Progenitor cell of endocrine pancreas (in vitro differentiated cells): Measurements from ENCODE around the gene NOL4L. TPM values are rescaled to one million over a fixed set of nuclear protein-coding genes. Genes with fewer than 3 reads are reported as not detected.
A peak's percentile ranks its signal among the peaks of the same experiment; 100 is the strongest.

Experiments used
- DNase-seq: peaks from one replicate; pipeline ENCODE4 v3.0.0; 2021; ENCODE audit warnings: low spot score; ENCODE audit not compliant: unreplicated experiment
- H3K27ac Mint-ChIP-seq: 2 replicates; pipeline ENCODE4 v1.8.0; 2021; ENCODE audit warnings: mild to moderate bottlenecking, moderate library complexity, mixed read lengths
- H3K27me3 Mint-ChIP-seq: 2 replicates; pipeline ENCODE4 v1.8.0; 2021; ENCODE audit warnings: mixed read lengths
- H3K36me3 Mint-ChIP-seq: 2 replicates; pipeline ENCODE4 v1.8.0; 2022; ENCODE audit warnings: mixed read lengths; ENCODE audit not compliant: insufficient read depth
- H3K4me1 Mint-ChIP-seq: 2 replicates; pipeline ENCODE4 v1.8.0; 2021; ENCODE audit warnings: low read depth, mixed read lengths
- H3K4me3 Mint-ChIP-seq: 2 replicates; pipeline ENCODE4 v1.8.0; 2021; ENCODE audit warnings: low read depth, mild to moderate bottlenecking, moderate library complexity, mixed read lengths
- H3K9me3 Mint-ChIP-seq: 2 replicates; pipeline ENCODE4 v1.8.0; 2021; ENCODE audit warnings: low read depth, mixed read lengths
- total RNA-seq: library from RNA; stranded (reverse); gene quantifications from 2 replicates; pipeline ENCODE4 v1.2.1, GENCODE V29; 2021
- TF ChIP-seq, protein P1 (sequence below): fragments of 200-600 bp; sonication (generic); IDR thresholded peaks from one replicate; pipeline ENCODE4 v1.5.0; 2021; ENCODE audit warnings: antibody characterized with exemption, mild to moderate bottlenecking; ENCODE audit not compliant: unreplicated experiment

The NOL4L gene
- total RNA-seq, 1 donor from 2014 or later, result 90.4 TPM

- Mint-ChIP-seq H3K27me3 (no peaks in the 10 kb centered on the region), H3K27ac (no peak overlapping the region), H3K36me3 (peaks cover 1% of the 10 kb centered on the region), H3K4me1 (peaks cover 13% of the 10 kb centered on the region), H3K9me3 (no peaks in the 10 kb centered on the region), H3K4me3 (no peak overlapping the region)
- TF ChIP-seq, protein P1, sequence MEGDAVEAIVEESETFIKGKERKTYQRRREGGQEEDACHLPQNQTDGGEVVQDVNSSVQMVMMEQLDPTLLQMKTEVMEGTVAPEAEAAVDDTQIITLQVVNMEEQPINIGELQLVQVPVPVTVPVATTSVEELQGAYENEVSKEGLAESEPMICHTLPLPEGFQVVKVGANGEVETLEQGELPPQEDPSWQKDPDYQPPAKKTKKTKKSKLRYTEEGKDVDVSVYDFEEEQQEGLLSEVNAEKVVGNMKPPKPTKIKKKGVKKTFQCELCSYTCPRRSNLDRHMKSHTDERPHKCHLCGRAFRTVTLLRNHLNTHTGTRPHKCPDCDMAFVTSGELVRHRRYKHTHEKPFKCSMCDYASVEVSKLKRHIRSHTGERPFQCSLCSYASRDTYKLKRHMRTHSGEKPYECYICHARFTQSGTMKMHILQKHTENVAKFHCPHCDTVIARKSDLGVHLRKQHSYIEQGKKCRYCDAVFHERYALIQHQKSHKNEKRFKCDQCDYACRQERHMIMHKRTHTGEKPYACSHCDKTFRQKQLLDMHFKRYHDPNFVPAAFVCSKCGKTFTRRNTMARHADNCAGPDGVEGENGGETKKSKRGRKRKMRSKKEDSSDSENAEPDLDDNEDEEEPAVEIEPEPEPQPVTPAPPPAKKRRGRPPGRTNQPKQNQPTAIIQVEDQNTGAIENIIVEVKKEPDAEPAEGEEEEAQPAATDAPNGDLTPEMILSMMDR, result no peak
- no peak for DNase-seq
These were observed 83.4 kb downstream of the NOL4L start for GRCh38 chr20:32501709-32502108.

DNA sequence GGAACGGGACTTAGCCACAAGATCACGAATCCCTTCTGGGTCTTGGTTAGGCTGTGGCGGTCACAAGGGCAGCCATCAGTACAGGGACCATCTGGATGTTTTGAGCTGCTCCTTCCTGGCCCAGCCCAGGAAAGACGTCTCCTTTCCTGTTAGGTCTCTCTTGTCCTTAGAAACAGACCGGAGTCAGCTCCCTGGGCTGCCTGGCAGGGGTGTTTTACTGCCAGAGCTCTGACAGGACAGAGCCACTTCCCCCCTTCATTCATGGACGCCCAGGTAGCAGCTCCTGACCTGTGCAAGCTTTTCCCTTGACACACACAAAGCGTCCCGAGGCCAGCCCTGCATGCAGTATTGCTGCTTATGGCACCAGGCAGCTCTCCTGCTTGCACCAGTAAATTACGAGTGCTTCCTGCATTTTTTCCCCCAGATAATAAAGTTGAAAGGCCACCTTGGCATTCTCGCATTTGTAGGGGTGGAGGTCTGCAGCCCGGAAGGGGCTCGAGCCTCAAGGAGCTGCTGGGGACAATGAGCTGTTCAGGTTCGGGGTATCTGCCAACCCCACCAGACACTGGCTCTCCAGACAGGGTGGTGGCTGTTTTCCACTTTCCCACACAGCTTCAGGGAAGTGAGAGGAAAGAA lies 87.4 kb downstream of the NOL4L start:
- Mint-ChIP-seq H3K4me3 (no peak overlapping the region), H3K9me3 (no peaks in the 10 kb centered on the region), H3K27ac (peak overlapping the region; percentile 40), H3K27me3 (peaks cover 3% of the 10 kb centered on the region), H3K36me3 (no peaks in the 10 kb centered on the region), H3K4me1 (peaks cover 15% of the 10 kb centered on the region)
- TF ChIP-seq, protein P1, result no peak
- no peak for DNase-seq

- H3K4me3 Mint-ChIP-seq, result no peak overlapping the region
- TF ChIP-seq, protein P1, result no peak
- H3K9me3 Mint-ChIP-seq, result no peaks in the 10 kb centered on the region
- no peaks in the 10 kb centered on the region for H3K36me3 Mint-ChIP-seq
- H3K27me3 Mint-ChIP-seq, result peaks cover 3% of the 10 kb centered on the region
- no peak for DNase-seq
- peaks cover 15% of the 10 kb centered on the region for H3K4me1 Mint-ChIP-seq
- H3K27ac Mint-ChIP-seq, result peak overlapping the region; percentile 40
These were observed 88.2 kb downstream of the NOL4L start for GRCh38 chr20:32496811-32497533.

DNA sequence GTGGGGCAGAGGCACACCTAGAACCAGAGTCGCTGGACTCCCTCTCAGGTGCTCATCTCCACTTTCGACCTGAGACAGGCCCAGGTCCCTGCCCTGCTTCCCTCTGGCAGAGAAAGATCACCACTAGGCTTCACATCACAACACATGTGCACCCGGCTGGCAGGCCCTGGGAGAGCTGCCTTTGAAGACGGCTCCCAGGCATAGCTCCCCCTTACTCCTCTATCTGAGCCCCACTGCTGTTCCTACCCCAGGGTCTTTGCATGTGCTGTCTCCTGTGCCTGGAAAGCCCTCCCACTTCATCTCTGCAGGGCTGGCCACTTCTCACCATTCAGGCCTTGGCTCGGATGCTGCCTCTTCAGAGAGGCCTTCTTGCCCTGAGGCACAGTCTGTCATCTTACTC lies 89.2 kb downstream of the NOL4L start:
- DNase-seq, result no peak
- no peak overlapping the region for H3K4me3 Mint-ChIP-seq
- no peaks in the 10 kb centered on the region for H3K9me3 Mint-ChIP-seq
- no peaks in the 10 kb centered on the region for H3K36me3 Mint-ChIP-seq
- TF ChIP-seq, protein P1, result no peak
- H3K27me3 Mint-ChIP-seq, result peaks cover 3% of the 10 kb centered on the region
- H3K27ac Mint-ChIP-seq, result no peak overlapping the region
- H3K4me1 Mint-ChIP-seq, result peaks cover 15% of the 10 kb centered on the region

- no peaks in the 10 kb centered on the region for H3K9me3 Mint-ChIP-seq
- H3K27ac Mint-ChIP-seq, result no peak overlapping the region
- no peak overlapping the region for H3K4me3 Mint-ChIP-seq
- DNase-seq, result no peak
- peaks cover 3% of the 10 kb centered on the region for H3K27me3 Mint-ChIP-seq
- no peaks in the 10 kb centered on the region for H3K36me3 Mint-ChIP-seq
- peaks cover 15% of the 10 kb centered on the region for H3K4me1 Mint-ChIP-seq
- TF ChIP-seq, protein P1, result no peak
These were observed 89.9 kb downstream of the NOL4L start for GRCh38 chr20:32495217-32495565.
